Prostate gland (tissue), 2 donors: Measurements from ENCODE around the gene ATP5ME. TPM values are rescaled to one million over a fixed set of nuclear protein-coding genes. Genes with fewer than 3 reads are reported as not detected.

Experiments
- DNase-seq: peaks from one replicate; pipeline ENCODE4 v3.0.0-alpha.2; 2019; ENCODE audit warnings: low spot score
- H3K27ac ChIP-seq, 2 donors: fragments of 200-600 bp; sonication (generic); 2 replicates each; pipeline ENCODE4 v1.5.1; 2017 to 2019
- H3K27me3 ChIP-seq: fragments of 200-600 bp; sonication (generic); replicated peaks from 2 replicates; pipeline ENCODE4 v1.5.1; 2019; ENCODE audit not compliant: insufficient read depth
- H3K36me3 ChIP-seq, 2 donors: fragments of 200-600 bp; sonication (generic); 1 replicate in 1 of 2; 2 replicates in 1 of 2; pipeline versions ENCODE4 v1.5.1 to v1.8.1; 2017 to 2019
- H3K4me1 ChIP-seq: fragments of 200-600 bp; sonication (generic); replicated peaks from 2 replicates; pipeline ENCODE4 v1.5.1; 2019
- H3K4me3 ChIP-seq, 2 donors: fragments of 200-600 bp; sonication (generic); 2 replicates each; pipeline ENCODE4 v1.5.1; 2017 to 2019
- H3K9me3 ChIP-seq: fragments of 200-600 bp; sonication (generic); 2 replicates; pipeline ENCODE4 v1.5.1; 2017
- POLR2A ChIP-seq: fragments of 450-650 bp; IDR thresholded peaks from one replicate; pipeline ENCODE4 v1.6.1; 2016; ENCODE audit warnings: antibody characterized with exemption, mild to moderate bottlenecking
- POLR2AphosphoS5 ChIP-seq: sonication (generic); formaldehyde crosslinking; IDR thresholded peaks from one replicate; pipeline ENCODE4 v1.6.1; 2017; ENCODE audit warnings: antibody characterized with exemption
- WGBS: methylation state at CpG from one replicate; pipeline ENCODE4 v1.1.5; 2018; 5-methylcytosine and 5-hydroxymethylcytosine counted together
- intact Hi-C: fragments of 100-400 bp; cut with DNase I; formaldehyde crosslinking; loops from one replicate; pipeline ENCODE4 v1.14.2; 2022
- total RNA-seq, 2 donors: library from RNA; depleted of rRNA; stranded (reverse); fragments of >200 nt; gene quantifications; one replicate each; pipeline ENCODE4 v1.1.0, GENCODE V29; 2016
- TF ChIP-seq, protein P1 (sequence below), 4 experiments: fragments of 200-600 bp in 2 of 4; fragments of 450-650 bp in 2 of 4; sonication (generic) in 2 of 4; IDR thresholded peaks; 1 replicate in 3 of 4; 2 replicates in 1 of 4; pipeline ENCODE4 v1.5.1; 2016 to 2019; ENCODE audit warnings: antibody characterized with exemption in 4 of 4, mild to moderate bottlenecking in 2 of 4, moderate library complexity in 2 of 4

The ATP5ME gene, protein sequence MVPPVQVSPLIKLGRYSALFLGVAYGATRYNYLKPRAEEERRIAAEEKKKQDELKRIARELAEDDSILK
- total RNA-seq, result 100 to 1,000 TPM; 148 to 313 TPM

DNA sequence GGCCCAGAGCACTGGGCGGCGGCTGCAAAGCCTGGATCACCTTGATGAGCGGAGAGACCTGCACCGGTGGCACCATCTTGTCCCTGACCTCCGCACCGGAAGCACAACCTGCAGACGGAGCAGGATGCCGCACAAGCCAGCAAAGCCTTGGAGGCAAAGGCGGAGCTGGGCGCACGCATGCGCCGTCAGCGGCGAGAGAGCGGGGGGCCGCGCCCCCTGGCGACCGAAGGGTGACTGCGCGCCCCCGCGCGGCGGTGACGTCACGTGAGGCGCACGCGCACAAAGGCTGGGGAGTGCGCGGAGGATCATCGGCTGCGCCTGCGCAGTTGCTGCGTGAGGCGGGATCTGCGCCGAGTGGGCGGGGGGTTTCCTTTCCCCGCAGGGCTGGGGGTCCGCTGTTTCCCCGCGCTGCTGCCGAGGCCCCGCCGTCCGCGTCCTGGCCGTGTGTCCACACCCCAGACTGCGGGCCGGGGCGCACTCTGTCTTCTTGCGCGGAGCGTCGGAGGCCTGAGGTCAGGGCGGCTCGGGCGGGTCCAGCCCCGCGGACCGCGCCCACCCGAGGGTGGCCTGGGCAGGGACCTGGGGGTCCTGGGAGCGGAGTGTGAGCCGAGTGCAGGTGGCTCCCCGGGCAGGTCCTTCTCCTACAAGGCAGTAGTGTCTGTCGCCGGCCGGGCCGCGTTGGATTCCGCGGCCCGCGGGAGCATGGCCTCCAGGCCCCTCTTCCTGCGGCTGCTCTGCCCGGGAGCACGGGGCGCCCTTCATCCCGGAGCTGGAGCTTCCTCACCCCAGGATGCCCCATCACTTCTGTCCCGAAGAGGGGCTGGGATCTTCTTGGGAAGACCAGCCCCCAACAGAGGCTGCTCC lies at the start of gene ATP5ME, which contains the start of gene MYL5:
TSS of gene ATP5ME (minus strand) at position 105 of the 864 bp plus-strand sequence. CDS start at position 76, 29 bp downstream.
TSS of gene MYL5 (plus strand) at position 371 of the 864 bp plus-strand sequence. CDS start 3,485 bp downstream, outside the sequence.
- Histone ChIP-seq H3K27ac (peak within 1 kb of the TSS; percentile 94 to 98), H3K9me3 (no peaks in the 10 kb centered on the region), H3K4me1 (peaks cover 20% of the 10 kb centered on the region), H3K4me3 (peak within 1 kb of the TSS; percentile 86 to 99), H3K36me3 (peaks cover 0 to 6% of the 10 kb centered on the region in 2 donors), H3K27me3 (no peaks in the 10 kb centered on the region)
- WGBS, result 0% methylated on average over 74 of the region's 84 CpGs
- peak; percentile 95 for DNase-seq
- TF ChIP-seq POLR2AphosphoS5 (peak; percentile 96), POLR2A (peak; percentile 92)
- TF ChIP-seq, protein P1, sequence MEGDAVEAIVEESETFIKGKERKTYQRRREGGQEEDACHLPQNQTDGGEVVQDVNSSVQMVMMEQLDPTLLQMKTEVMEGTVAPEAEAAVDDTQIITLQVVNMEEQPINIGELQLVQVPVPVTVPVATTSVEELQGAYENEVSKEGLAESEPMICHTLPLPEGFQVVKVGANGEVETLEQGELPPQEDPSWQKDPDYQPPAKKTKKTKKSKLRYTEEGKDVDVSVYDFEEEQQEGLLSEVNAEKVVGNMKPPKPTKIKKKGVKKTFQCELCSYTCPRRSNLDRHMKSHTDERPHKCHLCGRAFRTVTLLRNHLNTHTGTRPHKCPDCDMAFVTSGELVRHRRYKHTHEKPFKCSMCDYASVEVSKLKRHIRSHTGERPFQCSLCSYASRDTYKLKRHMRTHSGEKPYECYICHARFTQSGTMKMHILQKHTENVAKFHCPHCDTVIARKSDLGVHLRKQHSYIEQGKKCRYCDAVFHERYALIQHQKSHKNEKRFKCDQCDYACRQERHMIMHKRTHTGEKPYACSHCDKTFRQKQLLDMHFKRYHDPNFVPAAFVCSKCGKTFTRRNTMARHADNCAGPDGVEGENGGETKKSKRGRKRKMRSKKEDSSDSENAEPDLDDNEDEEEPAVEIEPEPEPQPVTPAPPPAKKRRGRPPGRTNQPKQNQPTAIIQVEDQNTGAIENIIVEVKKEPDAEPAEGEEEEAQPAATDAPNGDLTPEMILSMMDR (IDR thresholded peaks at IDR 0.05), result peak; percentile 95 to 100 (median 98)
- intact Hi-C loops, result loop anchor here (5.0 to 10.0 kb wide), 3 partner anchors 108 to 340 kb away; partner anchors contain the start of gene ZNF141

DNA sequence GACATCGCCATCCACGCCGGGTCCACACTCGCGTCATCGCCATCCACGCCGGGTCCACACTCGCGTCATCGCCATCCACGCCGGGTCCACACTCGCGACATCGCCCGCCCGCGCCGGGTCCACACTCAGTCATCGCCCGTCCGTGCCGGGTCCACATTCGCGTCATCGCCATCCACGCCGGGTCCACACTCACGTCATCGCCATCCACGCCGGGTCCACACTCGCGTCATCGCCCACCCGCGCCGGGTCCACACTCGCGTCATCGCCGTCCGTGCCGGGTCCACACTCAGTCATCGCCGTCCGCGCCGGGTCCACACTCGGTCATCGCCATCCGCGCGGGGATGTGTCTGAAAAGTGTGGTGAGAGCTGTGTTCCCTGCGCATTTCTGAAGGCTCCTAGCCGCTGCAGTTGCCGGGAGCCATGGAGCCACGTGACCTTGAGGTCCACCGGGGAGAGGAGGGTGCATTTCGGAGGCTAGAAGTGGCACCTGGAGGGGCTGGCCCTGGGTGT lies 48.8 kb upstream of the ATP5ME start:
- Histone ChIP-seq H3K9me3 (no peaks in the 10 kb centered on the region), H3K27me3 (no peaks in the 10 kb centered on the region), H3K4me1 (no peaks in the 10 kb centered on the region), H3K36me3 (no peaks in the 10 kb centered on the region), H3K4me3 (no peak overlapping the region), H3K27ac (no peak overlapping the region)
- 95% methylated on average over 61 of the region's 61 CpGs for WGBS
- TF ChIP-seq, protein P1 (IDR thresholded peaks at IDR 0.05), result no peak
- no peak for TF ChIP-seq POLR2AphosphoS5
- TF ChIP-seq POLR2A, result no peak
- intact Hi-C loops, result no loop called here
- DNase-seq, result no peak

DNA sequence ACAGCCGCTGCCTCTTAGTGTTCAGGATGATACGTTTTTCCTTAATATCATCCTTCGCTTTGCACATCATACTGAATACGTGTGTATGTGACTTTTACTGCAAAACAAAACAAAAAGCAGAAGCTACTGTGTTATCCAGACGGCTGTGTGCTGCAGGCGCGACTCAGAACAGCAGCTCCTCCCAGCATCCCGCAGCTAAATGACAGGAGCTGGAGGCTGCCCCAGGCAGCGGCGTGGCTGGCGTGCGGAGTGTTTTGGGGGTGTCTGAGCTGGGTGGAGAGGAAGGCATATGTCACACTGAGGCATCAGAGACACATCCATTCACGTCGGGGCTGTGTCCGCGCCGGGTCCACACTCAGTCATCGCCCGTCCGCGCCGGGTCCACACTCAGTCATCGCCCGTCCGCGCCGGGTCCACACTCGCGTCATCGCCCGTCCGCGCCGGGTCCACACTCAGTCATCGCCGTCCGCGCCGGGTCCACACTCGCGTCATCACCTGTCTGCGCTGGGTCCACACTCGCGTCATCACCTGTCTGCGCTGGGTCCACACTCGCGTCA lies 48.2 kb upstream of the ATP5ME start:
- 95% methylated on average over 47 of the region's 47 CpGs for WGBS
- DNase-seq, result no peak
- no peaks in the 10 kb centered on the region for H3K9me3 ChIP-seq
- no peaks in the 10 kb centered on the region for H3K27me3 ChIP-seq
- no peaks in the 10 kb centered on the region for H3K4me1 ChIP-seq
- no peak overlapping the region for H3K27ac ChIP-seq
- intact Hi-C loops, result no loop called here
- H3K4me3 ChIP-seq, result no peak overlapping the region
- no peaks in the 10 kb centered on the region for H3K36me3 ChIP-seq
- TF ChIP-seq, protein P1 (IDR thresholded peaks at IDR 0.05), result no peak
- TF ChIP-seq POLR2A, result no peak
- no peak for TF ChIP-seq POLR2AphosphoS5

DNA sequence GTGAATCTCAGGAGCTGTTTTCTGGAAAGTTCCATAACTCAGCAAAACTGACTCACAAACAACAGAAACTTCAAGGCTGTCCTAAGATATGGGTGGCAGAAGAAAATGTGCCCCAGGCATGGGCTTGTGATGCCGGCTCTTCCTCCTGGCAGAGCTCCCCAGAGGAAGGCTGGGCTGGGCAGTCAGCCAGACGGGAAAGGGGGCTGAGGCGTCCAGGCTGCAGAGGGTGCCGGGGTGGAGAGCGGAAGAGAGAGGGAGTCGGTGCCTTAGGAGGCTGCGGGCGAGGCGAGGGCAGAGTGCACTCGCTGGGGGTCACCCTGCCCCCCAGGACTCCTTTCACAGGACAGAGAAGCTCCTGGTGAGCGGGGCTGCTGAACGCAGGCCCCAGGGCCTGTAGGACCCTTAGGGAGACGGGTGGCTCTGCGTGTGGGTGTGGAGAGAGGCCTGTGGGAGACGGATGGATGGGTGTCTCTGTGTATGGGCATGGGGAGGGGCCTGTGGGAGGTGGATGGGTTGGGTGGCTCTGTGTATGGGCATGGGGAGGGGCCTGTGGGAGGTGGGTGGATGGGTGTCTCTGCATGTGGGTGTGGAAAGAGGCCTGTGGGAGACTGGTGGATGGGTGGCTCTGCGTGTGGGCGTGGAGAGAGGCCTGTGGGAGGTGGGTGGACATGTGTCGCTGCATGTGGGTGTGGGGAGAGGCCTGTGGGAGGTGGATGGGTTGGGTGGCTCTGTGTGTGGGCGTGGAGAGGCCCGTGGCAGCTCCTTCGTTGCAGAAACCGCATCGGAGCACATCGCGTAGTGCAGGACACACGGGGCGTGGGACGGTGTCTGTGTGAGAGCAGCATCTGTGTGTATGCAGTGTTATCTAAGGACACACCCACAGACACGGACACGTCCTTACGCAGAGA lies 47.4 kb upstream of the ATP5ME start:
- no peaks in the 10 kb centered on the region for H3K4me1 ChIP-seq
- H3K27ac ChIP-seq, result no peak overlapping the region

More for the DNA sequence above, 47.4 kb upstream of the ATP5ME start:
- WGBS, result 69% methylated on average over 31 of the region's 31 CpGs
- Histone ChIP-seq H3K9me3 (no peaks in the 10 kb centered on the region), H3K27me3 (no peaks in the 10 kb centered on the region), H3K4me3 (no peak overlapping the region), H3K36me3 (no peaks in the 10 kb centered on the region)
- intact Hi-C loops, result no loop called here
- TF ChIP-seq, protein P1 (IDR thresholded peaks at IDR 0.05), result no peak
- DNase-seq, result no peak
